Lower leg skin (tissue), 4 donors: ENCODE measurements around the gene DHDH. TPM values are rescaled to one million over a fixed set of nuclear protein-coding genes. Genes with fewer than 3 reads are reported as not detected.
"Not testable (repeated sequence)": the region's sequence is repeated elsewhere in the genome, so short reads cannot be mapped to it uniquely, and the experiment has no call there.

Experiments
- DNase-seq, 2 donors: peaks; one replicate each; pipeline ENCODE4 v3.0.0-alpha.2; 2019; ENCODE audit warnings: low spot score in 2 of 2
- H3K4me3 ChIP-seq: fragments of 200-600 bp; sonication (generic); 2 replicates; pipeline ENCODE4 v1.5.1; 2017; ENCODE audit warnings: mild to moderate bottlenecking, low read depth; ENCODE audit not compliant: poor library complexity, severe bottlenecking
- POLR2A ChIP-seq, 2 donors: fragments of 450-650 bp; IDR thresholded peaks; one replicate each; pipeline ENCODE4 v1.6.1; 2016 to 2017; ENCODE audit warnings: antibody characterized with exemption in 2 of 2, mild to moderate bottlenecking in 1 of 2, moderate library complexity in 1 of 2
- WGBS, 2 donors: methylation state at CpG; one replicate each; pipeline ENCODE4 v1.1.5; 2018; 5-methylcytosine and 5-hydroxymethylcytosine counted together
- intact Hi-C: fragments of 100-400 bp; cut with DNase I; formaldehyde crosslinking; loops from one replicate; pipeline ENCODE4 v1.15.0; 2023; ENCODE audit warnings: low total_unique reads
- total RNA-seq, 4 donors: library from RNA; depleted of rRNA; stranded (reverse); fragments of >200 nt; gene quantifications; one replicate each; pipeline ENCODE4 v1.1.0, GENCODE V29; 2016
- TF ChIP-seq, protein P1 (sequence below), 3 donors: fragments of 450-650 bp; IDR thresholded peaks; one replicate each; pipeline ENCODE4 v1.5.1; 2016; ENCODE audit warnings: antibody characterized with exemption in 3 of 3, mild to moderate bottlenecking in 3 of 3, moderate library complexity in 2 of 3

Gene DHDH
- total RNA-seq, 4 donors from 2014 or later: not detected

DNA sequence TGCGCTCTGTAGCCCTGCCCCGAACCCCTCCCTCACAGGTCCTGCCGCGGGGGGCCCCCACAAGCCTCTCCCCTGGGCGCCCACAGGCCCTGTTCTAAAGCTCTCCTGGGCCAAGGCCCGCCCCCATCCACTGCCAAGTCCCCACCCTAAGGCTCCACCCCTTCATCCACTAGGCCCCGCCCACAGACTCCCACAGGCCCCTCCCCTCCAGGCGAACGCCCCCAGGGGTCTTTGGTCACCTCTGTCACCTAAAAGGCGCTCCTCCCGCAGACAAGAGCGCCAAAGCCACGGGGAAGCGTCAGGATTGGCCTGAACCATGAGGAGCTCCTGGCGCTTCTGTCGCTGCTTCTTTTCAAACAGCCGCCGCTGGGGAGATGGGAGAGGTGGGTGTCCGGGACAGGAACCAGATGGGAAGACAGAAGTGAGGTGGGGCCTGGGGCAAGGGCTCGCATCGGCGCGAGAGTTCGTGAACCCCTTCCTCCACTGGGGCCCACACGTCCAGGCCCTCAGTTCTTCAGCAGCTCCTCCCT is 37.2 kb upstream of the DHDH start:
- 23 to 34% methylated on average over 25 of the region's 25 CpGs for WGBS, 2 donors
- peak; percentile 46 to 91 for DNase-seq
- TF ChIP-seq, protein P1, sequence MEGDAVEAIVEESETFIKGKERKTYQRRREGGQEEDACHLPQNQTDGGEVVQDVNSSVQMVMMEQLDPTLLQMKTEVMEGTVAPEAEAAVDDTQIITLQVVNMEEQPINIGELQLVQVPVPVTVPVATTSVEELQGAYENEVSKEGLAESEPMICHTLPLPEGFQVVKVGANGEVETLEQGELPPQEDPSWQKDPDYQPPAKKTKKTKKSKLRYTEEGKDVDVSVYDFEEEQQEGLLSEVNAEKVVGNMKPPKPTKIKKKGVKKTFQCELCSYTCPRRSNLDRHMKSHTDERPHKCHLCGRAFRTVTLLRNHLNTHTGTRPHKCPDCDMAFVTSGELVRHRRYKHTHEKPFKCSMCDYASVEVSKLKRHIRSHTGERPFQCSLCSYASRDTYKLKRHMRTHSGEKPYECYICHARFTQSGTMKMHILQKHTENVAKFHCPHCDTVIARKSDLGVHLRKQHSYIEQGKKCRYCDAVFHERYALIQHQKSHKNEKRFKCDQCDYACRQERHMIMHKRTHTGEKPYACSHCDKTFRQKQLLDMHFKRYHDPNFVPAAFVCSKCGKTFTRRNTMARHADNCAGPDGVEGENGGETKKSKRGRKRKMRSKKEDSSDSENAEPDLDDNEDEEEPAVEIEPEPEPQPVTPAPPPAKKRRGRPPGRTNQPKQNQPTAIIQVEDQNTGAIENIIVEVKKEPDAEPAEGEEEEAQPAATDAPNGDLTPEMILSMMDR (IDR thresholded peaks at IDR 0.05): no peak
- TF ChIP-seq POLR2A (IDR thresholded peaks at IDR 0.05): no peak

DNA sequence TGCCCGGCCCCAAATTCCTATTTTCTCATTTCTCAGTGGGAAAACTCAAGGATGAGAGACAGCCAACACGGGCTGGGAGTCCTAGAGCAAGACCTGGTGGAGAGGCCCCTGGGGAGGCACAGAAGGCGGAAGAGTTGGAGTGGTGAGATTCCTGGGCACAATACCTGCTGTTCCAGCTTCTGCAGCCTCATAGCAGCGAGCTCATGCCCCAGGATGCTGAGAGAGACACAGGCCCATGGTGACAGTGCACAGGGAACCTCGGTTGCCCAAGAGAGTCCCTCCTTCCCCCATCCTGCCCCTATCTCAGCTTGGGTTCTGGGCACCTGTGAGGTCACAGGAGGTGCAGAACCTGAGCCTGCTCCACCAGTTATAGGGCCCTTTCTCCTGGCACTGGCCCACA is 36.3 kb upstream of the DHDH start:
- no peak for DNase-seq
- TF ChIP-seq, protein P1 (IDR thresholded peaks at IDR 0.05): no peak
- no peak for TF ChIP-seq POLR2A (IDR thresholded peaks at IDR 0.05)
- intact Hi-C loops: no loop called here
- 80 to 83% methylated on average over 5 of the region's 5 CpGs for WGBS, 2 donors
- no peak overlapping the region for H3K4me3 ChIP-seq

More for the DNA sequence above, 37.2 kb upstream of the DHDH start:
- intact Hi-C loops: no loop called here
- H3K4me3 ChIP-seq: no peak overlapping the region

DNA sequence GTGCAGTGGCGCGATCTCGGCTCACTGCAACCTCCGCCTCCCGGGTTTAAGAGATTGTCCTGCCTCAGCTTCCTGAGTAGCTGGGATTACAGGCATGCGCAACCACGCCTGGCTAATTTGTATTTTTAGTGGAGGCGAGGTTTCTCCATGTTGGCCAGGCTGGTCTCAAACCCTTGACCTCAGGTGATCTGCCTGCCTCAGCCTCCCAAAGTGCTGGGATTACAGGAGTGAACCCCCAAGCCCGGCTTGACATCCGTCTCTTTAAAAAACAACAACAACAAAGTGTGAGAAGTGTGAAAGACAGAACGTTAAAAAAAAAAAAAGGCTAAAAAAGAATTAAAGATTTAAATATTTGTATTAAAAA is 34.1 kb upstream of the DHDH start:
- whole genome bisulfite sequencing, 2 donors: 86 to 88% methylated on average over 11 of the region's 11 CpGs
- H3K4me3 ChIP-seq, intact Hi-C loops, DNase-seq: not testable (repeated sequence)

DNA sequence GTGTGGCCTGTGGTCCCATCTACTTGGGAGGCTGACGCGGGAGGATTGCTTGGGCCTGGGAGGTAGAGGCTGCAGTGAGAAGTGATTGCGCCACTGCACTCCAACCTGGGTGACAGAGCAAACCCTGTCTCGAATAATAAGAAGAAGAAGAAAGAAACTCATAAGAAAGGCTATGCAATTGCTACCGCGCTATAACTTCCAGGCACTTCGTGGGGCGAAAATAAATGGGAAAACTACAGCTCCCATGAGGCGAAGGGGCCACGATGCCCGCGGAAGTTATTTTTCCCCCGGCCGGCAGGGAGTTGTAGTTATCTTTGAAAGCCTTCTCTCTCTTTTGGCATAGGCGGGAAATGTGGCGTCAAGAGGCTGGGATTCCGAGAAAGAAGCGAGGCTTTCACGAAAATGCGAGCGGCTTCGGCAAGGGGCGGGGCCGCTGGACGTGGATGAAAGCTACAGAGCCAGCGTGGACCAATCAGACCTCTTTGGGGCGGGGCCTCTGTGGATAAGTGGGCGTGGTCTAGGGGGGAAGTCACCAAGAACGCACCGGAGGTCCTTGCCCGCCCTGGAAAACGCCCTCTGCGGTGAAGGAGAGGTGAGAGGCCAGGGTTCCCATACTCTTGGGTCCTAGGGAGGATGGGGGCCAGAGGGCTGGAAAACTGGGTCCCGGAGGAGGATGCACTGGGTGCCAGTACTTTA is 33.6 kb upstream of the DHDH start, which contains the start of gene NUCB1:
TSS of gene NUCB1 (plus strand) at position 532 of the 696 bp plus-strand sequence. CDS start 485 bp downstream, outside the sequence.
- TF ChIP-seq, protein P1 (IDR thresholded peaks at IDR 0.05): peak in 1 of 3 donors; percentile 42
- TF ChIP-seq POLR2A (IDR thresholded peaks at IDR 0.05): no peak
- intact Hi-C loops: no loop called here
- WGBS, 2 donors: 7% methylated on average over 34 of the region's 34 CpGs
- DNase-seq: peak; percentile 99 to 100
- peak within 1 kb of the TSS; percentile 53 for H3K4me3 ChIP-seq

DNA sequence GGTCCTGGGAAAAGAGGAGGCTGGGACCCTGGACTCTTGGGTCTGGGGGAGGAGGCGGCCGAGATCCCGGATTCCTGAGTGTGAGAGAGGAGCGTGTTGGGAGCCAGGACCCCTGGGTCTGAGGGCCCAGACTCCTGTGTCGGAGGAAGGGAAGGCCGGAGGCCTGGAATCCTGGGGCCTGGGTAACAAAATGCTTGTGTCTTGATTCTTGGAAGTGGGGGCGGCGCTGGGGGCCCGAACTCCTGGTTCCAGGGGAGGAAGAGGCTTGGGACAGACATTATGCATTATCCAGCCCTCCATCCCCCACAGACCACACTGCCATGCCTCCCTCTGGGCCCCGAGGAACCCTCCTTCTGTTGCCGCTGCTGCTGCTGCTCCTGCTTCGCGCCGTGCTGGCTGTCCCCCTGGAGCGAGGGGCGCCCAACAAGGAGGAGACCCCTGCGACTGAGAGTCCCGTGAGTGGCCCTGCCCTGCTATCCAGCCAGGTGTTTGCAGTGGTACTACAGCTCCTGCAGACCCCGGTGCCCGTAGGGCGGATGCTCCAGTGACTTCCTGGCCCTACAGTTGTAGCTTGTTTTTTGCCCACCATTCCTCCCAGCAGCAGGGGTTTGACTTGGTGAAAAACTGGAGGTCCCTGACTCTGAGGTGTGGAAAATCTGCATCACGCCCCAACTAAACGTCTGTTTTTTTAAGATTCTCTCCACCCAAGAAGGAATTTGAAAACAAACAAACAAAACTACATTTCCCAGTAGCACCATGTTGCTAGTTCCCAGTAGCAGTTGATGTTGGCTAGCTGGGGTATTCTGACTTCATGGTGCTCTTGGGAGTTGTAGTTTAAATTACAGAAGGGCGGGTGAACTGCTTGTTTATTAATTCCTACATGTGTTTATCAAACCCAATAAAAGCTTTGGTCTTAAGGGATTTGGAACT is 32.8 kb upstream of the DHDH start:
- TF ChIP-seq POLR2A (IDR thresholded peaks at IDR 0.05): no peak
- TF ChIP-seq, protein P1 (IDR thresholded peaks at IDR 0.05): no peak
- peak in 1 of 2 donors; percentile 89 for DNase-seq
- H3K4me3 ChIP-seq: peak overlapping the region; percentile 53
- WGBS, 2 donors: 9 to 11% methylated on average over 18 to 24 of the region's 24 CpGs
- intact Hi-C loops: no loop called here

DNA sequence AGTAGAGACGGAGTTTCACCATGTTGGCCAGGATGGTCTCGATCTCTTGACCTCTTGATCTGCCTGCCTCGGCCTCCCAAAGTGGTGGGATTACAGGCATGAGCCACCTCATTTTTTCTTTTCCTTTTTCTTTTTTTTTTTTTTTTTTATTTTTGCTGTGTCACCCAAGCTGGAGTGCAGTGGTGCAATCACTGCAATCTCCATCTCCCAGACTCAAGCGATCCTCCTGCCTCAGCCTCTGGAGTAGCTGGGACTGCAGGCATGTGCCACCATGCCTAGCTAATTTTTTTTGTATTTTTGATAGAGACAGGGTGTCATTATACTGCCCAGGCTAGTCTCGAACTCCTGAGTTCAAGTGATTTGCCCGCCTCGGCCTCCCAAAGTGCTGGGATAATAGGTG is 31.2 kb upstream of the DHDH start:
- DNase-seq, intact Hi-C loops, H3K4me3 ChIP-seq: not testable (repeated sequence)
- WGBS, 2 donors: 97 to 99% methylated on average over 7 of the region's 7 CpGs

DNA sequence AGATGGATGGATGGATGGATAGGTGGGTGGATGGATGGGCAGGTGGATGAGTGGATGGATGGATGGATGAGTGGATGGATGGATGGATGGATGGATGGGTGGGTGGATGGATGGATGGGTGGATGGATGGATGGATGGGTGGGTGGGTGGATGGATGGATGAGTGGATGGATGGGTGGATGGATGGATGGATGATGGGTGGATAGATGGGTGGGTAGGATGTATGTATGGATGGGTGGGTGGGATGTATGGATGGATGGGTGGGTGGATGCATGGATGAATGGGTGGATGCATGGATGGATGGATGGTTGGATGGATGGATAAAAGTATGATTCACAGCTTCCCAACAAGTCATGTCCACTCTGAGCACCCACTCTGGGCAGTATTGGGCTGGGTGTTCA is 29.7 kb upstream of the DHDH start:
- DNase-seq, H3K4me3 ChIP-seq, intact Hi-C loops: not testable (repeated sequence)
